ENCODE data around the gene DIS3L2.
"Not testable (repeated sequence)": the region's sequence is repeated elsewhere in the genome, so short reads cannot be mapped to it uniquely, and the experiment has no call there.

DIS3L2 gene

GRCh38 chr2:232018181-232018580 is 56.7 kb downstream of the DIS3L2 start:
- no peak for DNase-seq

DNA sequence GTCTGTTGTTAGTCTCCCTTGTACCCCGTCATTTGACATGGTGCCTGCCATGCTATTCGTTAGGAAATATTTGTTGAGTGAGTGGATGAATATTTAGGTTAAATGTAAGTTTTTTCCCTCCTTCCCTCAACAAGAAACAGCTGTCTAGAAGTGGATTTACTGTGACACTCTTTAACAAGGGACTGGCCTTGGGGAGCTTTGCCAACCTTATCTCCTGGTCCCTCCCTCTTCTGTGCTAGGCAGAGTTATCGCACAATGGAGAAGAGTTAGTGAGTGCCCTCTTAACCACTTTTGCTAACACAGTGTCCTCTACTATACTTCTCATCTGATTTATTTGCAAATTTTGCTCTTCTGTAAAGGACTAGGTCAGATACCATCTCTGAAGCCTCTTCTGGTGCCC is 61.2 kb downstream of the DIS3L2 start:
- DNase-seq = no peak

- DNase-seq = no peak
Measured at GRCh38 chr2:232023426-232023825, 61.9 kb downstream of the DIS3L2 start.

GRCh38 chr2:232024457-232024856 is 62.9 kb downstream of the DIS3L2 start:
- no peak for DNase-seq

DNA sequence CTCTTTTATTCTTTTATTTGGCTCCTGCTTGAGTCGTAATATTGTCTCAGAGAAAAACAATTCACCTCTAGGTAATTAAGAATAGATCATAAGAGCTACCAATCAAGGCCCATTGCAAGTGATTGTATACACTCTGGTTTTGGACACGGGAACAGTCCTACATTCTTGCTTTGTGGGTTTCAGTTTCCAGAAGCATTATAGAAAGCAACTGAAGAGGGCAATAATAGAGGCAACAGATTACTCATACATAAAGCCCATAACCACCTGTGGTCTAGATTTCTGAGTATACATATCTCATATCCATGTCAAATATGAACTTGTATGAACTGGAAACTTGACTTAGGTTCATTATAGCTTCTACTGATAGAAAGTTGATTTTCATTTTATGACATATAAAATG is 65.4 kb downstream of the DIS3L2 start:
- no peak for DNase-seq

DNA sequence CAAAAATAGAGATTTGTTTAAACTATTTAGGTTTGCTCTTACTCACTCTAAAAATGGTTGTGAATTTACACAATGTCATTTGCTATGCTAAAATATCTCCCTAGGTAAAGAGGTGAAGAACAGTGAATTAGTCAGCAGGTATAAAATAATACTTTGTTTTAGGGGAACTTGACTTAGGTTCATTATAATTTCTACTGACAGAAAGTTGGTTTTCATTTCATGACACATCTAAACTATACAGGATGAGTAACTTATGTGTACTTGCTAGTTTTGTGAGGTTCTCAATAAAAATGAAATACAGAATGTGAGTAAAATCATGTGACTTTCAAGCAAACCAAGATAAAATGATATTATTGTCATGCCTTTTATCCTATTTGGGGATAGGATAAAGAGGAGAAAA is 66.0 kb downstream of the DIS3L2 start:
- no peak for DNase-seq

DNA sequence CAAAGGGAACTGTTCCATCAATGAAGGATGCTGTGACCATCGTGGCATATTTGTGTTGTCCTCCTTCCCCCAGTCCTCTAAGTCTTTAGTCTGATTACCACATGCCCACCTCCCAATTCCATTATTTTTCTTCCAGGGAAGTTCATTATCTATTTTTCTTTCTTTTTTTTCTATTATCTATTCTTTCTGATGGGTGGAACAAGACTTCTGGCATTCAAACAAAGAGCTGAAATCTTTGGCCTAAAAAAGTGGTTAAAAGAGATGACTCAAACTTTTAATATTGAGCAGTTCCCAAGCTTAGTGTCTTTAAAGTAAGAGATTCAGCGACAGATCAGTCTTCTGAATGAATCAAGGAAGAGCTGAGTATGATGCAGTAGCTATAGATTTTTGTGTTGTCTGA is 66.6 kb downstream of the DIS3L2 start:
- DNase-seq = no peak

- no peak for DNase-seq
Measured at GRCh38 chr2:232028631-232029030, 67.1 kb downstream of the DIS3L2 start.

GRCh38 chr2:232029346-232029745 is 67.8 kb downstream of the DIS3L2 start:
- no peak for DNase-seq

GRCh38 chr2:232030229-232030628 is 68.7 kb downstream of the DIS3L2 start:
- no peak for DNase-seq

GRCh38 chr2:232035292-232035691 is 73.8 kb downstream of the DIS3L2 start:
- not testable (repeated sequence) for DNase-seq

- DNase-seq = not testable (repeated sequence)
Measured at GRCh38 chr2:232036876-232037275, 75.4 kb downstream of the DIS3L2 start.

DNA sequence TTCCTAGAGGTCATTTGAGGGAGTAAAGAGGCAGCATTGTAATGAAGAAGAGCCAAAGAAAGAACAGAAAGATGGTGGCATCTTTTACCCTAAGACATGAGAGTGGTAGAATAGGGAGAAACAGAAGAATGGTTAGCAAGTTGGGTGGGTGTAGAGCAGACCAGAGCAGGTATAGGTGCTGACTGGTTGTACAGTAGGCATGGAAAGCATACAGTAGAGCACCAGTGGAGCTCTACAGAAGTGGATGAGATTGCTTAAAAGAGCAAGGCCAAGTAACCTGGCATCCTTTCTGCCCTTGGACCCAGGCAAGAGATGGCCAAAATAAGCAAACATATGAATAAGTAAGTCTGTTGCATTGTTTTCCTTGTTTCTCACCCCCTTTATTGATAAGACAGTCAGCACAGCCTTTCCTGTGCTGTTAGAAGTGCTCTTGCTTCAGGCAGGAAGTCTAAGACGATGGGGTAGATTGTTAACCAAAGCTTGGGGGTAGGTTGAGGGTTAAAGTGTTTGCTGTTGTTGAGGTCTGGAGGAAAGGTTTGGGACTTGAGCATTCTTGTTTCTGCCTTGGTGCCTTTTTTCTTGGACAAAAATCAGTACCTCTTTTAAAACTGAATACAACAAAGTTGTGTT is 76.9 kb downstream of the DIS3L2 start:
- no peak for DNase-seq

- no peak for DNase-seq
Measured at GRCh38 chr2:232038881-232039485, 77.5 kb downstream of the DIS3L2 start.

DNA sequence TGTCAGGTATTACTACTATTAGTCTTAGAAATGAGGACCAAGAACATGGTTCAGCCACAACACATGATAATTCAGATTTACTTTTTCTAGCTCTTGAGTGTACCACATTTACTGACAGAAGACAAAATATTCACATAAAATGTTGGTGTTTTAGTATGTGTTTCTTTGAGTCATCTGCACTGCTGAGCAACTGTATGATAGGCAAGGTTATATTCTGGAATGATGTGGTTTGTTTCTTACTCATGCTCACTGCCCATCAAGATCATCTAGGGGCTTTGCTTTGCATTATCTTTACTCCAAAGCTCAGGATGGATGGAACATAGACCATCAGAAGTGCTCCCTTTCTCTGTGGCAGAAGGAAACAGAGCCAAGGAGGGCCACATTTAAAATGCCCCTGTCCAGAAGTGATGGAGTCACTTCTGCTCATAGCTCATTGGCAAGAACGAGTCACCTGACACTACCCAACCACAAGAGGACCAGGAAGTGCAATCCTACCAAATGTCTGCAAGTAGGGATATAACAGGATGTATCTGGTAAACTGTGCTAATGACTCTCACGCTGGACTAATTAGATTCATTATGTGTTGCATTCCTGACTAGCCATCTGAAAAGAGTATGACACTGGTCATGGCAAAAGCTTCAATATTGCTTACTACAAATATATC is 81.5 kb downstream of the DIS3L2 start:
- no peak for DNase-seq

DNA sequence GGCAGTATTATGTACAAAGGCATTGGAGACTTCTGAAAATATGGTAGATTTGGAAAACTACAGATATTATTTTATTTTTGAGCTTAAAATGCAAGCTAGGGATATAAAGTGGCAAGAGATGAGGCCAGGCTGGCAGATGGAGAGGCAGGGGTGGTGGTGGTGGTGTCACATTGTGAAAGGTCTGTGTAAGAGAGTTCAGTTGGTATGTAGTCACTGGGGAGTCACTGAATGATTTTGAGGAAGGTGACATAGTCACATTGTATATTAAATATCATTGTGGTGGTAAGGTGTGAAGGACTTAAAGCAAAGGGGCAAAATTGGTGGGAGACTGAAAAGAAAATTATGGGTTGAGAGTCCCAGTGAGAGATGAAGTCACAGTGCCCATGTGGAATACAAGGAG is 82.5 kb downstream of the DIS3L2 start:
- DNase-seq = no peak

- DNase-seq = no peak
Measured at GRCh38 chr2:232049350-232049749, 87.8 kb downstream of the DIS3L2 start.

DNA sequence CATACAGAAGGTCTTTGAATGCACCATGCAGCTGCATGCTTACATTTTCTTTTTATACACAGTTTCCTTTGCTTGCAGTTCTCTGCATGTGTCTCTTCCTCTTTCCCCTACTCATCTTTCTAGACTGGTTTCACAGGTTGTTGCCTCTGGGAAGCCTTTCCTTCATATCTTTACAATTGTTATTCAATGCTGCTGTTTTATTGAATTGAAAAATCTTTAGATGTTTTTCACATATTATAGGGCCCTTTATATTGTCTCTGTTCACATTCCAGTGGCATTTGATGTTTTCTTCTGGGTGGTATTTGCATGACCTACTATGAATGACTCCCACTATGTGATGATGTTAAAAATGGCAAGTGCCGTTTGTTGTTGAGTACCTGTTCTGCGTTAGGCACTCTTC is 91.1 kb downstream of the DIS3L2 start:
- DNase-seq = no peak

GRCh38 chr2:232053777-232054176 is 92.3 kb downstream of the DIS3L2 start:
- no peak for DNase-seq

GRCh38 chr2:232058063-232058877 is 96.8 kb downstream of the DIS3L2 start:
- DNase-seq = no peak

GRCh38 chr2:232058931-232059330 is 97.4 kb downstream of the DIS3L2 start:
- DNase-seq = no peak

- DNase-seq = no peak
Measured at GRCh38 chr2:232061265-232061664, 99.8 kb downstream of the DIS3L2 start.

DNA sequence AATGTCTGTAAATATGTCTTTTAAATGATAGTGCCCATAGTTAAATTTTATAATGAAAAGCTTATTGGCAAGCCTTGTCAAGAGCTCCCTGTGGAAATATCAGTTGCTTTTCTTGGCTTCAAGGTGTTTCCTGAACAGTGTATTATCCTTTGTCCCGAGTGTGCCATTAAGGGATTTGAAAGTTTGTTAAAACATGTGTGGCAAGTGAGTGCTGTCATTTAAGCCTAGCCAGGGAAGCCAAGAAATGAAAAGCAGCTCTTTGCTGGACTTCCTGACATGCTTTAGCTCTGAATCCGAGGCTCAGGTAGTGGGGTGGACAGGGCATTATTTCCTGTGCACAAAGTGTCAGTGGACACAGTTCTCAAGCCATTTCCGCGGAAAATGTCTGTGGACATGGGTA is 111.5 kb downstream of the DIS3L2 start:
- DNase-seq = no peak

GRCh38 chr2:232073699-232074098 is 112.2 kb downstream of the DIS3L2 start:
- no peak for DNase-seq
